HAP-1 (cell line): ENCODE data around the gene INO80D.
"Not testable (repeated sequence)": the region's sequence is repeated elsewhere in the genome, so short reads cannot be mapped to it uniquely, and the experiment has no call there.

Experiments
- DNase-seq, 2 experiments: peaks; one replicate each; pipeline ENCODE4 v3.0.0-alpha.2; 2016 to 2020; ENCODE audit warnings: low spot score in 2 of 2
- H3K27me3 ChIP-seq: fragments of 250-450 bp; sonication (Bioruptor Pico); 2 replicates; pipeline ENCODE4 v1.5.1; 2020; ENCODE audit warnings: low read depth, mild to moderate bottlenecking, moderate library complexity
- H3K36me3 ChIP-seq: fragments of 250-450 bp; sonication (Bioruptor Pico); replicated peaks from 2 replicates; pipeline ENCODE4 v1.5.1; 2020; ENCODE audit warnings: mild to moderate bottlenecking
- H3K4me1 ChIP-seq: fragments of 250-450 bp; sonication (Bioruptor Pico); 2 replicates; pipeline ENCODE4 v1.5.1; 2020; ENCODE audit warnings: mild to moderate bottlenecking
- H3K4me3 ChIP-seq: fragments of 250-450 bp; sonication (Bioruptor Pico); 2 replicates; pipeline ENCODE4 v1.5.1; 2020; ENCODE audit warnings: mild to moderate bottlenecking, moderate library complexity
- H3K9me3 ChIP-seq: fragments of 250-450 bp; sonication (Bioruptor Pico); 2 replicates; pipeline ENCODE4 v1.5.1; 2020; ENCODE audit warnings: mild to moderate bottlenecking, moderate library complexity
- in situ Hi-C: fragments of 300-500 bp; cut with MboI; formaldehyde crosslinking; loops from 3 replicates; pipeline ENCODE4 v1.14.3; 2020; ENCODE audit warnings: low sequenced_read_pairs, inconsistent platforms, mixed read lengths

Gene INO80D

GRCh38 chr2:206085742-206086445, at the start of gene INO80D:
Gene INO80D, minus strand, starts transcription at chr2:206086174. Its CDS starts 23,158 bp downstream, at chr2:206063016.
- peak; percentile 79 to 82 for DNase-seq
- Histone ChIP-seq H3K9me3 (no peaks in the 10 kb centered on the region), H3K27me3 (no peaks in the 10 kb centered on the region), H3K4me1 (peaks cover 24% of the 10 kb centered on the region), H3K36me3 (no peaks in the 10 kb centered on the region; the same call in 1 of the 2 replicates), H3K4me3 (peak within 1 kb of the TSS; percentile 72)
- in situ Hi-C loops: no loop called here

- Histone ChIP-seq H3K4me1 (no peaks in the 10 kb centered on the region), H3K27me3 (no peaks in the 10 kb centered on the region), H3K36me3 (peaks cover 76% of the 10 kb centered on the region), H3K9me3 (no peaks in the 10 kb centered on the region), H3K4me3 (no peak overlapping the region)
- no peak for DNase-seq
- in situ Hi-C loops: no loop called here
These were observed 41.7 kb upstream of the INO80D start for GRCh38 chr2:206127656-206128055.

GRCh38 chr2:206125901-206126300, 39.9 kb upstream of the INO80D start:
- Histone ChIP-seq H3K4me1 (no peaks in the 10 kb centered on the region), H3K27me3 (no peaks in the 10 kb centered on the region), H3K36me3 (peaks cover 83% of the 10 kb centered on the region), H3K9me3 (no peaks in the 10 kb centered on the region), H3K4me3 (no peak overlapping the region)
- no peak for DNase-seq
- in situ Hi-C loops: no loop called here

- H3K4me1 ChIP-seq, H3K4me3 ChIP-seq, H3K27me3 ChIP-seq, in situ Hi-C loops, H3K9me3 ChIP-seq, DNase-seq: not testable (repeated sequence)
- peaks cover 66% of the 10 kb centered on the region for H3K36me3 ChIP-seq
These were observed 36.6 kb upstream of the INO80D start for GRCh38 chr2:206122569-206122968.

- Histone ChIP-seq H3K4me1 (no peaks in the 10 kb centered on the region), H3K4me3 (no peak overlapping the region), H3K9me3 (no peaks in the 10 kb centered on the region), H3K27me3 (no peaks in the 10 kb centered on the region), H3K36me3 (peaks cover 16% of the 10 kb centered on the region)
- in situ Hi-C loops: no loop called here
- no peak for DNase-seq
These were observed 30.3 kb upstream of the INO80D start for GRCh38 chr2:206116278-206116677.

- H3K9me3 ChIP-seq: no peaks in the 10 kb centered on the region
- no peak overlapping the region for H3K4me3 ChIP-seq
- in situ Hi-C loops: no loop called here
- H3K4me1 ChIP-seq: no peaks in the 10 kb centered on the region
- no peak for DNase-seq
- no peaks in the 10 kb centered on the region for H3K27me3 ChIP-seq
- peaks cover 6% of the 10 kb centered on the region for H3K36me3 ChIP-seq
These were observed 29.1 kb upstream of the INO80D start for GRCh38 chr2:206115026-206115578.

GRCh38 chr2:206112846-206113547, 27.0 kb upstream of the INO80D start:
- H3K4me1 ChIP-seq: no peaks in the 10 kb centered on the region
- no peaks in the 10 kb centered on the region for H3K27me3 ChIP-seq
- H3K9me3 ChIP-seq: no peaks in the 10 kb centered on the region
- DNase-seq: no peak
- in situ Hi-C loops: no loop called here
- no peak overlapping the region for H3K4me3 ChIP-seq
- no peaks in the 10 kb centered on the region for H3K36me3 ChIP-seq

GRCh38 chr2:206112108-206112507, 26.1 kb upstream of the INO80D start:
- H3K9me3 ChIP-seq: no peaks in the 10 kb centered on the region
- no peaks in the 10 kb centered on the region for H3K36me3 ChIP-seq
- no peaks in the 10 kb centered on the region for H3K27me3 ChIP-seq
- H3K4me1 ChIP-seq: no peaks in the 10 kb centered on the region
- H3K4me3 ChIP-seq: no peak overlapping the region
- in situ Hi-C loops: no loop called here
- no peak for DNase-seq

- no peak for DNase-seq
- Histone ChIP-seq H3K4me3 (no peak overlapping the region), H3K9me3 (no peaks in the 10 kb centered on the region), H3K4me1 (no peaks in the 10 kb centered on the region), H3K36me3 (no peaks in the 10 kb centered on the region), H3K27me3 (no peaks in the 10 kb centered on the region)
- in situ Hi-C loops: no loop called here
These were observed 22.7 kb upstream of the INO80D start for GRCh38 chr2:206108713-206109112.

GRCh38 chr2:206105541-206105940, 19.6 kb upstream of the INO80D start:
- Histone ChIP-seq H3K4me3 (no peak overlapping the region), H3K27me3 (no peaks in the 10 kb centered on the region), H3K36me3 (no peaks in the 10 kb centered on the region), H3K9me3 (no peaks in the 10 kb centered on the region), H3K4me1 (no peaks in the 10 kb centered on the region)
- DNase-seq: no peak
- in situ Hi-C loops: no loop called here

- no peaks in the 10 kb centered on the region for H3K9me3 ChIP-seq
- H3K4me1 ChIP-seq: no peaks in the 10 kb centered on the region
- no peaks in the 10 kb centered on the region for H3K27me3 ChIP-seq
- DNase-seq: no peak
- no peaks in the 10 kb centered on the region for H3K36me3 ChIP-seq
- no peak overlapping the region for H3K4me3 ChIP-seq
- in situ Hi-C loops: no loop called here
These were observed 19.1 kb upstream of the INO80D start for GRCh38 chr2:206105038-206105437.

- H3K4me1 ChIP-seq, H3K27me3 ChIP-seq, DNase-seq, H3K36me3 ChIP-seq, in situ Hi-C loops, H3K4me3 ChIP-seq, H3K9me3 ChIP-seq: not testable (repeated sequence)
These were observed 12.9 kb upstream of the INO80D start for GRCh38 chr2:206098872-206099271.

GRCh38 chr2:206098471-206098870, 12.5 kb upstream of the INO80D start:
- DNase-seq: no peak
- no peaks in the 10 kb centered on the region for H3K27me3 ChIP-seq
- no peak overlapping the region for H3K4me3 ChIP-seq
- H3K9me3 ChIP-seq: no peaks in the 10 kb centered on the region
- no peaks in the 10 kb centered on the region for H3K36me3 ChIP-seq
- H3K4me1 ChIP-seq: no peaks in the 10 kb centered on the region
- in situ Hi-C loops: no loop called here

- Histone ChIP-seq H3K4me3 (no peak overlapping the region), H3K9me3 (no peaks in the 10 kb centered on the region), H3K27me3 (no peaks in the 10 kb centered on the region), H3K4me1 (no peaks in the 10 kb centered on the region), H3K36me3 (no peaks in the 10 kb centered on the region)
- DNase-seq: no peak
- in situ Hi-C loops: no loop called here
These were observed 10.9 kb upstream of the INO80D start for GRCh38 chr2:206096876-206097275.
